HepG2 (cell line): ENCODE data around the gene WIPF2. TPM values are rescaled to one million over a fixed set of nuclear protein-coding genes. Genes with fewer than 3 reads are reported as not detected.

Experiments
- ARHGAP35 ChIP-seq: sonication (generic); formaldehyde crosslinking; IDR thresholded peaks from 2 replicates; pipeline ENCODE4 v1.9.0; 2022; ENCODE audit warnings: mild to moderate bottlenecking, inconsistent platforms, moderate library complexity, missing genetic modification reagents, borderline replicate concordance
- CHCHD3 ChIP-seq: sonication (generic); formaldehyde crosslinking; IDR thresholded peaks from 2 replicates; pipeline ENCODE4 v1.8.0; 2022; ENCODE audit warnings: mild to moderate bottlenecking, missing genetic modification reagents, moderate library complexity
- CREB3 ChIP-seq: sonication (generic); formaldehyde crosslinking; IDR thresholded peaks from 2 replicates; pipeline ENCODE4 v1.5.0; 2020; ENCODE audit warnings: missing genetic modification reagents
- ERF ChIP-seq: IDR thresholded peaks from 2 replicates; pipeline ENCODE4 v1.6.1; 2018; ENCODE audit warnings: missing biosample characterization, missing genetic modification reagents
- ESRRA ChIP-seq: sonication (generic); formaldehyde crosslinking; IDR thresholded peaks from 2 replicates; pipeline ENCODE4 v1.5.1; 2020; ENCODE audit warnings: mild to moderate bottlenecking, low read depth, missing genetic modification reagents
- GFI1 ChIP-seq: sonication (generic); formaldehyde crosslinking; IDR thresholded peaks from 2 replicates; pipeline ENCODE4 v1.5.0; 2020; ENCODE audit warnings: missing genetic modification reagents, mild to moderate bottlenecking, borderline replicate concordance
- HBP1 ChIP-seq: IDR thresholded peaks from 2 replicates; pipeline ENCODE4 v1.6.1; 2016; ENCODE audit warnings: low read depth, control low read depth
- IKZF4 ChIP-seq: sonication (generic); formaldehyde crosslinking; IDR thresholded peaks from 2 replicates; pipeline ENCODE4 v1.5.1; 2020; ENCODE audit warnings: borderline replicate concordance, mild to moderate bottlenecking, low read depth, missing genetic modification reagents; ENCODE audit errors: not compliant biosample characterization
- KLF16 ChIP-seq, 2 experiments: sonication (generic) in 1 of 2; formaldehyde crosslinking in 1 of 2; IDR thresholded peaks; 2 replicates each; pipeline versions ENCODE4 v1.6.1 to v1.8.0; 2016 to 2023; ENCODE audit warnings: missing genetic modification reagents in 2 of 2, missing compliant biosample characterization in 1 of 2
- LBX2 ChIP-seq: sonication (generic); formaldehyde crosslinking; IDR thresholded peaks from 2 replicates; pipeline ENCODE4 v1.5.0; 2020; ENCODE audit warnings: missing genetic modification reagents, mild to moderate bottlenecking, borderline replicate concordance
- MIER3 ChIP-seq: IDR thresholded peaks from 2 replicates; pipeline ENCODE4 v1.6.1; 2016; ENCODE audit warnings: missing compliant biosample characterization, borderline replicate concordance
- MYPOP ChIP-seq: sonication (generic); formaldehyde crosslinking; IDR thresholded peaks from 2 replicates; pipeline ENCODE4 v1.8.1; 2023; ENCODE audit warnings: mild to moderate bottlenecking, moderate library complexity, missing genetic modification reagents
- NAIF1 ChIP-seq: sonication (generic); formaldehyde crosslinking; IDR thresholded peaks from 2 replicates; pipeline ENCODE4 v1.5.0; 2020; ENCODE audit warnings: mild to moderate bottlenecking, missing genetic modification reagents, borderline replicate concordance
- SMC3 ChIP-seq: IDR thresholded peaks from 2 replicates; pipeline ENCODE4 v1.6.1; 2011; ENCODE audit warnings: low read length, improper control_type of control experiment
- TARDBP ChIP-seq: sonication (generic); formaldehyde crosslinking; IDR thresholded peaks from 2 replicates; pipeline ENCODE4 v1.8.0; 2022; ENCODE audit warnings: mild to moderate bottlenecking, missing genetic modification reagents
- ZBTB42 ChIP-seq: sonication (generic); formaldehyde crosslinking; IDR thresholded peaks from 2 replicates; pipeline ENCODE4 v1.5.0; 2020; ENCODE audit warnings: mild to moderate bottlenecking, missing genetic modification reagents
- ZBTB7B ChIP-seq: sonication (generic); formaldehyde crosslinking; IDR thresholded peaks from 2 replicates; pipeline ENCODE4 v1.4.0; 2020; ENCODE audit warnings: missing genetic modification reagents
- ZEB1 ChIP-seq: IDR thresholded peaks from 2 replicates; pipeline ENCODE4 v1.6.1; 2012; ENCODE audit warnings: mild to moderate bottlenecking, low read depth, inconsistent platforms; ENCODE audit not compliant: insufficient replicate concordance
- ZFP91 ChIP-seq: sonication (generic); formaldehyde crosslinking; IDR thresholded peaks from 2 replicates; pipeline ENCODE4 v1.9.0; 2022; ENCODE audit warnings: missing genetic modification reagents, mild to moderate bottlenecking, borderline replicate concordance
- ZNF235 ChIP-seq: sonication (generic); formaldehyde crosslinking; IDR thresholded peaks from 2 replicates; pipeline ENCODE4 v1.8.1; 2023; ENCODE audit warnings: mild to moderate bottlenecking, missing genetic modification reagents, borderline replicate concordance
- ZNF572 ChIP-seq: sonication (generic); formaldehyde crosslinking; IDR thresholded peaks from 2 replicates; pipeline ENCODE4 v1.5.1; 2020; ENCODE audit warnings: mild to moderate bottlenecking, missing genetic modification reagents
- ZNF747 ChIP-seq: sonication (generic); formaldehyde crosslinking; IDR thresholded peaks from 2 replicates; pipeline ENCODE4 v1.8.1; 2023; ENCODE audit warnings: missing genetic modification reagents, mild to moderate bottlenecking, borderline replicate concordance
- polyA plus RNA-seq, 8 experiments: library from polyadenylated mRNA; depleted of rRNA in 3 of 8; stranded (reverse) in 7 of 8; unstranded in 1 of 8; fragments of >200 nt; fragmentation: Illumina TruSeq in 4 of 8; extraction: Trizol in 4 of 8; gene quantifications; 2 replicates each; pipeline versions ENCODE4 v1.2.1 to v1.2.3, GENCODE V29; 2011 to 2016; ENCODE audit warnings: low read depth in 4 of 8, missing spikeins in 1 of 8, mixed read lengths in 1 of 8; ENCODE audit not compliant: insufficient read depth in 1 of 8
- total RNA-seq, 5 experiments: library from RNA; depleted of rRNA; stranded (reverse); fragments of >200 nt; fragmentation: Illumina TruSeq; extraction: Trizol; gene quantifications; 2 replicates each; pipeline ENCODE4 v1.2.3, GENCODE V29; 2016; ENCODE audit warnings: low read depth in 1 of 5

WIPF2 gene
- total and polyA plus RNA-seq, 2 of the 13 experiments (the other 11 are each of a cell fraction or from before 2014, with no cell fraction given), result 7.2 to 10.8 TPM

- TF ChIP-seq ZFP91 (CRISPR knock-in tag) (peak; percentile 75; the same call in 1 of the 2 replicates), KLF16 (CRISPR knock-in tag; IDR thresholded peaks at IDR 0.05) (peak in 1 of 2 experiments; percentile 35; a peak in 1 of 4 replicates), ZNF572 (0 out of 2 replicates have a peak, but pooled peaks have one; percentile 64), GFI1 (CRISPR knock-in tag) (peak; percentile 10; the same call in 1 of the 2 replicates), ERF (CRISPR knock-in tag) (0 out of 2 replicates have a peak, but pooled peaks have one; percentile 13), ZBTB42 (CRISPR knock-in tag) (0 out of 2 replicates have a peak, but pooled peaks have one; percentile 41), SMC3 (peak; percentile 44; the same call in 1 of the 2 replicates), ZNF747 (CRISPR knock-in tag) (no peak), CREB3 (CRISPR knock-in tag) (no peak), ZEB1 (peak; percentile 49), MIER3 (CRISPR knock-in tag) (peak; percentile 23; the same call in 1 of the 2 replicates), ESRRA (no peak), ZBTB7B (CRISPR knock-in tag) (peak; percentile 71; the same call in 1 of the 2 replicates), MYPOP (CRISPR knock-in tag) (peak; percentile 90), NAIF1 (0 out of 2 replicates have a peak, but pooled peaks have one; percentile 33), TARDBP (CRISPR knock-in tag) (0 out of 2 replicates have a peak, but pooled peaks have one; percentile 56), HBP1 (CRISPR knock-in tag) (peak; percentile 55; the same call in 1 of the 2 replicates), CHCHD3 (CRISPR knock-in tag) (0 out of 2 replicates have a peak, but pooled peaks have one; percentile 42), ARHGAP35 (CRISPR knock-in tag) (0 out of 2 replicates have a peak, but pooled peaks have one; percentile 28), LBX2 (CRISPR knock-in tag) (peak; percentile 76; the same call in 1 of the 2 replicates), ZNF235 (CRISPR knock-in tag) (no peak), IKZF4 (CRISPR knock-in tag) (no peak)
Measured at GRCh38 chr17:40191237-40192208, 27.6 kb upstream of the WIPF2 start (continued).
